HepG2 (cell line): ENCODE data around the gene ABCC10. TPM values are rescaled to one million over a fixed set of nuclear protein-coding genes. Genes with fewer than 3 reads are reported as not detected.

Experiments used
- ATRX ChIP-seq: sonication (generic); formaldehyde crosslinking; IDR thresholded peaks from 2 replicates; pipeline ENCODE4 v1.4.0; 2020; ENCODE audit warnings: missing genetic modification reagents, borderline replicate concordance
- EHMT2 ChIP-seq: fragments of 200-600 bp; sonication (generic); IDR thresholded peaks from 2 replicates; pipeline ENCODE4 v1.7.0; 2017; ENCODE audit warnings: antibody characterized with exemption, low read depth, low read length, borderline replicate concordance
- FOXK1 ChIP-seq: sonication (generic); formaldehyde crosslinking; IDR thresholded peaks from 2 replicates; pipeline ENCODE4 v1.4.0; 2020; ENCODE audit warnings: low read depth, missing genetic modification reagents, borderline replicate concordance
- MED1 ChIP-seq: sonication (generic); formaldehyde crosslinking; IDR thresholded peaks from 2 replicates; pipeline ENCODE4 v1.4.0; 2020; ENCODE audit warnings: missing genetic modification reagents
- NCOR1 ChIP-seq: fragments of 200-600 bp; sonication (generic); IDR thresholded peaks from 2 replicates; pipeline ENCODE4 v1.7.0; 2017; ENCODE audit warnings: antibody characterized with exemption, low read length, borderline replicate concordance
- NR1H2 ChIP-seq: sonication (generic); formaldehyde crosslinking; IDR thresholded peaks from 2 replicates; pipeline ENCODE4 v1.8.1; 2022; ENCODE audit warnings: low read depth, missing genetic modification reagents, borderline replicate concordance
- PAX8 ChIP-seq: sonication (generic); formaldehyde crosslinking; IDR thresholded peaks from 2 replicates; pipeline ENCODE4 v1.8.0; 2022; ENCODE audit warnings: mild to moderate bottlenecking, missing genetic modification reagents, borderline replicate concordance
- RCOR2 ChIP-seq: IDR thresholded peaks from 2 replicates; pipeline ENCODE4 v1.6.1; 2016; ENCODE audit warnings: missing biosample characterization, missing genetic modification reagents
- SP4 ChIP-seq: sonication (generic); formaldehyde crosslinking; IDR thresholded peaks from 2 replicates; pipeline ENCODE4 v1.8.1; 2023; ENCODE audit warnings: mild to moderate bottlenecking, missing genetic modification reagents
- TOPORS ChIP-seq: sonication (generic); formaldehyde crosslinking; IDR thresholded peaks from 2 replicates; pipeline ENCODE4 v1.8.0; 2023; ENCODE audit warnings: mild to moderate bottlenecking, missing genetic modification reagents
- XRCC5 ChIP-seq: fragments of 200-400 bp; formaldehyde crosslinking; optimal IDR thresholded peaks from 2 replicates; pipeline ENCODE3; 2017; ENCODE audit warnings: mild to moderate bottlenecking, low read length
- ZBTB3 ChIP-seq: sonication (generic); formaldehyde crosslinking; IDR thresholded peaks from 2 replicates; pipeline ENCODE4 v1.4.0; 2020; ENCODE audit warnings: low read depth, mild to moderate bottlenecking, moderate library complexity, missing genetic modification reagents, borderline replicate concordance
- ZNF17 ChIP-seq: sonication (generic); formaldehyde crosslinking; IDR thresholded peaks from 2 replicates; pipeline ENCODE4 v1.5.0; 2020; ENCODE audit warnings: mild to moderate bottlenecking, missing genetic modification reagents
- ZNF20 ChIP-seq: sonication (generic); formaldehyde crosslinking; IDR thresholded peaks from 2 replicates; pipeline ENCODE4 v1.4.0; 2020; ENCODE audit warnings: mild to moderate bottlenecking, moderate library complexity, missing genetic modification reagents
- ZNF335 ChIP-seq: sonication (generic); formaldehyde crosslinking; IDR thresholded peaks from 2 replicates; pipeline ENCODE4 v1.4.0; 2020; ENCODE audit warnings: missing genetic modification reagents
- ZNF382 ChIP-seq: sonication (generic); formaldehyde crosslinking; IDR thresholded peaks from 2 replicates; pipeline ENCODE4 v1.5.0; 2020; ENCODE audit warnings: missing genetic modification reagents, mild to moderate bottlenecking, borderline replicate concordance
- ZNF556 ChIP-seq: sonication (generic); formaldehyde crosslinking; IDR thresholded peaks from 2 replicates; pipeline ENCODE4 v1.4.0; 2020; ENCODE audit warnings: mild to moderate bottlenecking, missing genetic modification reagents, borderline replicate concordance
- ZNF557 ChIP-seq: sonication (generic); formaldehyde crosslinking; IDR thresholded peaks from 2 replicates; pipeline ENCODE4 v1.4.0; 2020; ENCODE audit warnings: missing genetic modification reagents
- ZNF589 ChIP-seq: sonication (generic); formaldehyde crosslinking; conservative IDR thresholded peaks from 2 replicates; pipeline ENCODE4 v1.8.0; 2022; ENCODE audit warnings: mild to moderate bottlenecking, moderate library complexity, missing genetic modification reagents
- ZNF75D ChIP-seq: sonication (generic); formaldehyde crosslinking; IDR thresholded peaks from 2 replicates; pipeline ENCODE4 v1.8.1; 2023; ENCODE audit warnings: missing genetic modification reagents, mild to moderate bottlenecking, borderline replicate concordance
- ZNF891 ChIP-seq: sonication (generic); formaldehyde crosslinking; IDR thresholded peaks from 2 replicates; pipeline ENCODE4 v1.5.0; 2020; ENCODE audit warnings: mild to moderate bottlenecking, missing genetic modification reagents
- polyA plus RNA-seq, 8 experiments: library from polyadenylated mRNA; depleted of rRNA in 3 of 8; stranded (reverse) in 7 of 8; unstranded in 1 of 8; fragments of >200 nt; fragmentation: Illumina TruSeq in 4 of 8; extraction: Trizol in 4 of 8; gene quantifications; 2 replicates each; pipeline versions ENCODE4 v1.2.1 to v1.2.3, GENCODE V29; 2011 to 2016; ENCODE audit warnings: low read depth in 4 of 8, missing spikeins in 1 of 8, mixed read lengths in 1 of 8; ENCODE audit not compliant: insufficient read depth in 1 of 8
- total RNA-seq, 5 experiments: library from RNA; depleted of rRNA; stranded (reverse); fragments of >200 nt; fragmentation: Illumina TruSeq; extraction: Trizol; gene quantifications; 2 replicates each; pipeline ENCODE4 v1.2.3, GENCODE V29; 2016; ENCODE audit warnings: low read depth in 1 of 5
- TF ChIP-seq, protein P1 (sequence below): sonication (generic); formaldehyde crosslinking; IDR thresholded peaks from 2 replicates; pipeline ENCODE4 v1.5.0; 2020; ENCODE audit warnings: mild to moderate bottlenecking, missing genetic modification reagents, borderline replicate concordance
- TF ChIP-seq, protein P2 (sequence below): sonication (generic); formaldehyde crosslinking; IDR thresholded peaks from 2 replicates; pipeline ENCODE4 v1.4.0; 2020; ENCODE audit warnings: mild to moderate bottlenecking, missing genetic modification reagents
- TF ChIP-seq, protein P3 (sequence below): IDR thresholded peaks from 2 replicates; pipeline ENCODE4 v1.6.1; 2016; ENCODE audit warnings: missing genetic modification reagents, missing compliant biosample characterization

Gene ABCC10
- total and polyA plus RNA-seq, 2 of the 13 experiments (the other 11 are each of a cell fraction or from before 2014, with no cell fraction given) = 16.0 to 24.3 TPM

DNA sequence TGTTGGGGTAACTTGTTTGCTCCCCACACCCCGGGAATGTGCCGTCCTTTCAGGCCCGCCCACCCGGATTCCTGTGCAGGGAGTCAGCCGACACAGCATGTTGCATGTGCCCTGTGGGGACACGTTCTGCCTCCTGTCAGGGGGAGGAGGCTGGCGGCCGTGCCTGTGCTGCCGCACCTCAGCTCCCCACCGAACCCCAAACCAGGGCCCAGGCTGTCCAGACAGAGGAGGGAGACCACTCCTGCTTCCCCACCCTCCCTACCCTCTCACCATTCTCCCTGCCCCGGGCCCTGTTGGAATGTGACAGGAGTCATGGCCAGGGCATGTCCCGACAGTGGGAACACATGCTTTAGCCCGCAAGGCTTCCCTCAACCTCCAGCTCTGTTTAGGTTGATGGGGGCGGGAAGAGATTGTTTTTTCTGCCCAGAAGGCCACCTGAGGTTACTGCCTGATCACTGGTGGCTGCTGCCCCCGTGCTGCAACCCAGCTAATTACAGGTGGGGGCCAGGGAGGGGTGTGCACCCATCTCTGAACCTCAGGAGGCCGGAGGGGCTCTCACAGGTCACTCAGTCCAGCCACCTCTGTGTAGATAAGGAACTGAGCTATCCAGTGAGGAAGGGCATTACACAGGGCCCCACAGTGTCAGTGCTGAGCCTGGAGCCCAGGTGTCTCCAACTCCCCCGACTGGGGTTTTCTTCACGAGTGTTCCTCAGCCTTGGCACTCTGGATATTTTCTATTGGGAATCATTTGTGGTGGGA, 69.2 kb downstream of the ABCC10 start (continued):
- TF ChIP-seq, protein P1, sequence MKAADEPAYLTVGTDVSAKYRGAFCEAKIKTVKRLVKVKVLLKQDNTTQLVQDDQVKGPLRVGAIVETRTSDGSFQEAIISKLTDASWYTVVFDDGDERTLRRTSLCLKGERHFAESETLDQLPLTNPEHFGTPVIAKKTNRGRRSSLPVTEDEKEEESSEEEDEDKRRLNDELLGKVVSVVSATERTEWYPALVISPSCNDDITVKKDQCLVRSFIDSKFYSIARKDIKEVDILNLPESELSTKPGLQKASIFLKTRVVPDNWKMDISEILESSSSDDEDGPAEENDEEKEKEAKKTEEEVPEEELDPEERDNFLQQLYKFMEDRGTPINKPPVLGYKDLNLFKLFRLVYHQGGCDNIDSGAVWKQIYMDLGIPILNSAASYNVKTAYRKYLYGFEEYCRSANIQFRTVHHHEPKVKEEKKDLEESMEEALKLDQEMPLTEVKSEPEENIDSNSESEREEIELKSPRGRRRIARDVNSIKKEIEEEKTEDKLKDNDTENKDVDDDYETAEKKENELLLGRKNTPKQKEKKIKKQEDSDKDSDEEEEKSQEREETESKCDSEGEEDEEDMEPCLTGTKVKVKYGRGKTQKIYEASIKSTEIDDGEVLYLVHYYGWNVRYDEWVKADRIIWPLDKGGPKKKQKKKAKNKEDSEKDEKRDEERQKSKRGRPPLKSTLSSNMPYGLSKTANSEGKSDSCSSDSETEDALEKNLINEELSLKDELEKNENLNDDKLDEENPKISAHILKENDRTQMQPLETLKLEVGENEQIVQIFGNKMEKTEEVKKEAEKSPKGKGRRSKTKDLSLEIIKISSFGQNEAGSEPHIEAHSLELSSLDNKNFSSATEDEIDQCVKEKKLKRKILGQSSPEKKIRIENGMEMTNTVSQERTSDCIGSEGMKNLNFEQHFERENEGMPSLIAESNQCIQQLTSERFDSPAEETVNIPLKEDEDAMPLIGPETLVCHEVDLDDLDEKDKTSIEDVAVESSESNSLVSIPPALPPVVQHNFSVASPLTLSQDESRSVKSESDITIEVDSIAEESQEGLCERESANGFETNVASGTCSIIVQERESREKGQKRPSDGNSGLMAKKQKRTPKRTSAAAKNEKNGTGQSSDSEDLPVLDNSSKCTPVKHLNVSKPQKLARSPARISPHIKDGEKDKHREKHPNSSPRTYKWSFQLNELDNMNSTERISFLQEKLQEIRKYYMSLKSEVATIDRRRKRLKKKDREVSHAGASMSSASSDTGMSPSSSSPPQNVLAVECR (CRISPR knock-in tag) = peak; percentile 58; the same call in 1 of the 2 replicates
- TF ChIP-seq NCOR1 = no peak
- TF ChIP-seq, protein P2, sequence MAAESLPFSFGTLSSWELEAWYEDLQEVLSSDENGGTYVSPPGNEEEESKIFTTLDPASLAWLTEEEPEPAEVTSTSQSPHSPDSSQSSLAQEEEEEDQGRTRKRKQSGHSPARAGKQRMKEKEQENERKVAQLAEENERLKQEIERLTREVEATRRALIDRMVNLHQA (CRISPR knock-in tag) = no peak
- no peak for TF ChIP-seq ZNF589 (CRISPR knock-in tag)
- no peak for TF ChIP-seq PAX8 (CRISPR knock-in tag)
- 0 out of 2 replicates have a peak, but pooled peaks have one; percentile 19 for TF ChIP-seq TOPORS (CRISPR knock-in tag)
- TF ChIP-seq RCOR2 (CRISPR knock-in tag) = no peak
- no peak for TF ChIP-seq NR1H2 (CRISPR knock-in tag)
- no peak for TF ChIP-seq ZNF556
- 0 out of 2 replicates have a peak, but pooled peaks have one; percentile 13 for TF ChIP-seq ZNF335
- TF ChIP-seq EHMT2 = no peak
- TF ChIP-seq SP4 = 0 out of 2 replicates have a peak, but pooled peaks have one; percentile 6
- TF ChIP-seq ZNF557 (CRISPR knock-in tag) = no peak
- no peak for TF ChIP-seq ZNF75D
- TF ChIP-seq MED1 (CRISPR knock-in tag) = peak; percentile 61; the same call in 1 of the 2 replicates
- no peak for TF ChIP-seq ZNF20 (CRISPR knock-in tag)
- TF ChIP-seq FOXK1 = no peak
- peak; percentile 96 for TF ChIP-seq XRCC5
- no peak for TF ChIP-seq ATRX
- TF ChIP-seq ZNF17 = no peak
- TF ChIP-seq, protein P3, sequence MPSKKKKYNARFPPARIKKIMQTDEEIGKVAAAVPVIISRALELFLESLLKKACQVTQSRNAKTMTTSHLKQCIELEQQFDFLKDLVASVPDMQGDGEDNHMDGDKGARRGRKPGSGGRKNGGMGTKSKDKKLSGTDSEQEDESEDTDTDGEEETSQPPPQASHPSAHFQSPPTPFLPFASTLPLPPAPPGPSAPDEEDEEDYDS (CRISPR knock-in tag) = 0 out of 2 replicates have a peak, but pooled peaks have one; percentile 32
- no peak for TF ChIP-seq ZNF382 (CRISPR knock-in tag)
- TF ChIP-seq ZBTB3 (CRISPR knock-in tag) = no peak
- TF ChIP-seq ZNF891 (CRISPR knock-in tag) = no peak
